22Rv1 (cell line): ENCODE data around the gene IQCK.

ENCODE experiments used
- CTCF ChIP-seq: fragments of 450-650 bp; IDR thresholded peaks from 2 replicates; pipeline ENCODE4 v1.5.1; 2017; ENCODE audit warnings: mild to moderate bottlenecking
- ZFX ChIP-seq: fragments of 450-650 bp; IDR thresholded peaks from 2 replicates; pipeline ENCODE4 v1.6.1; 2017; ENCODE audit warnings: antibody characterized with exemption, borderline replicate concordance

GRCh38 chr16:19840524-19841110, 122.5 kb downstream of the IQCK start:
- TF ChIP-seq CTCF (no peak), ZFX (no peak)
